HG03097 (cell line): ENCODE results near the gene CXorf58.
A peak's percentile ranks its signal among the peaks of the same experiment; 100 is the strongest.
"Not testable (repeated sequence)": the region's sequence is repeated elsewhere in the genome, so short reads cannot be mapped to it uniquely, and the experiment has no call there.

Experiments
- ATAC-seq: cut with Tn5 transposase; IDR thresholded peaks from one replicate; pipeline ENCODE4 v1.9.1; 2021; ENCODE audit not compliant: unreplicated experiment, low FRiP score

Gene CXorf58

GRCh38 chrX:23907498-23908218 lies at the start of gene CXorf58, which contains the start of gene APOO:
TSS of gene CXorf58 (plus strand) at chrX:23908006. CDS start at chrX:23910303, 2,297 bp downstream.
TSS of gene APOO (minus strand) at chrX:23907938. CDS start at chrX:23907702, 236 bp downstream.
- ATAC-seq = peak; percentile 92

GRCh38 chrX:23859238-23859637 lies 48.6 kb upstream of the CXorf58 start:
- ATAC-seq = not testable (repeated sequence)

- ATAC-seq = no peak
Observed at GRCh38 chrX:23861215-23861896, 46.5 kb upstream of the CXorf58 start.

- ATAC-seq = not testable (repeated sequence)
Observed at GRCh38 chrX:23861952-23862351, 45.9 kb upstream of the CXorf58 start.

GRCh38 chrX:23864742-23865326 lies 43.0 kb upstream of the CXorf58 start:
- no peak for ATAC-seq

GRCh38 chrX:23870041-23870440 lies 37.8 kb upstream of the CXorf58 start:
- no peak for ATAC-seq

- ATAC-seq = no peak
Observed at GRCh38 chrX:23871905-23872546, 35.8 kb upstream of the CXorf58 start.

- no peak for ATAC-seq
Observed at GRCh38 chrX:23879380-23880090, 28.3 kb upstream of the CXorf58 start.

GRCh38 chrX:23883737-23884354 lies 24.0 kb upstream of the CXorf58 start:
- no peak for ATAC-seq

GRCh38 chrX:23884427-23885024 lies 23.3 kb upstream of the CXorf58 start:
- ATAC-seq = no peak

- ATAC-seq = no peak
Observed at GRCh38 chrX:23885803-23886202, 22.0 kb upstream of the CXorf58 start.

GRCh38 chrX:23887451-23887850 lies 20.4 kb upstream of the CXorf58 start:
- ATAC-seq = no peak

GRCh38 chrX:23887918-23888317 lies 19.9 kb upstream of the CXorf58 start:
- no peak for ATAC-seq

- ATAC-seq = no peak
Observed at GRCh38 chrX:23888887-23889501, 18.8 kb upstream of the CXorf58 start.

- ATAC-seq = no peak
Observed at GRCh38 chrX:23890933-23891332, 16.9 kb upstream of the CXorf58 start.

GRCh38 chrX:23894993-23895392 lies 12.8 kb upstream of the CXorf58 start:
- not testable (repeated sequence) for ATAC-seq

- not testable (repeated sequence) for ATAC-seq
Observed at GRCh38 chrX:23896539-23896938, 11.3 kb upstream of the CXorf58 start.

GRCh38 chrX:23896981-23897380 lies 10.8 kb upstream of the CXorf58 start:
- no peak for ATAC-seq

GRCh38 chrX:23898412-23898959 lies 9.3 kb upstream of the CXorf58 start:
- no peak for ATAC-seq
